Measurements from ENCODE around the gene PRSS38.

GRCh38 chr1:227892489-227893299, 77.2 kb downstream of the PRSS38 start:
- TF ChIP-seq CTCF (IDR thresholded peaks at IDR 0.05): no peak
- no peak for TF ChIP-seq NR3C1 (IDR thresholded peaks at IDR 0.05)
- no peak for TF ChIP-seq REST (IDR thresholded peaks at IDR 0.05)
- TF ChIP-seq CBX2 (IDR thresholded peaks at IDR 0.05; ENCODE audit: borderline replicate concordance, low read depth): no peak
